ENCODE results near the gene FAAH. TPM values are rescaled to one million over a fixed set of nuclear protein-coding genes. Genes with fewer than 3 reads are reported as not detected.
A peak's percentile ranks its signal among the peaks of the same experiment; 100 is the strongest.

Gene FAAH
- total and polyA plus RNA-seq, 2 of the 13 experiments (the other 11 are each of a cell fraction or from before 2014, with no cell fraction given), result 5.4 to 11.0 TPM

GRCh38 chr1:46442317-46443161, 48.4 kb downstream of the FAAH start (continued):
- TF ChIP-seq MED1 (CRISPR knock-in tag; IDR thresholded peaks at IDR 0.05), result no peak
- TF ChIP-seq ZSCAN12 (CRISPR knock-in tag; IDR thresholded peaks at IDR 0.05), result no peak
- TF ChIP-seq ZHX1 (CRISPR knock-in tag; IDR thresholded peaks at IDR 0.05; ENCODE audit: low read depth), result no peak
- no peak for TF ChIP-seq ZNF253 (CRISPR knock-in tag; IDR thresholded peaks at IDR 0.05; ENCODE audit: borderline replicate concordance)
- TF ChIP-seq GMEB1 (CRISPR knock-in tag; IDR thresholded peaks at IDR 0.05; ENCODE audit: borderline replicate concordance), result no peak
- no peak for TF ChIP-seq REL (CRISPR knock-in tag; conservative IDR thresholded peaks at IDR 0.05)
- TF ChIP-seq PLSCR1 (CRISPR knock-in tag; IDR thresholded peaks at IDR 0.05; ENCODE audit: borderline replicate concordance), result no peak
- TF ChIP-seq ZNF30 (CRISPR knock-in tag; IDR thresholded peaks at IDR 0.05), result no peak
- no peak for TF ChIP-seq JUND (CRISPR knock-in tag; IDR thresholded peaks at IDR 0.05)
- TF ChIP-seq PHF8 (CRISPR knock-in tag; IDR thresholded peaks at IDR 0.05), result no peak
- TF ChIP-seq GZF1 (CRISPR knock-in tag; IDR thresholded peaks at IDR 0.05), result no peak
- no peak for TF ChIP-seq GMEB2 (CRISPR knock-in tag; IDR thresholded peaks at IDR 0.05; ENCODE audit: low read depth)
- TF ChIP-seq CTCF (CRISPR knock-in tag; IDR thresholded peaks at IDR 0.05), result peak; percentile 64
- TF ChIP-seq ZNF639 (CRISPR knock-in tag; conservative IDR thresholded peaks at IDR 0.05), result no peak
- 0 out of 2 replicates have a peak, but pooled peaks have one; percentile 22 for TF ChIP-seq GABPB1 (CRISPR knock-in tag; IDR thresholded peaks at IDR 0.05)
- no peak for TF ChIP-seq NFRKB (IDR thresholded peaks at IDR 0.05)
- no peak for TF ChIP-seq RAD21 (CRISPR knock-in tag; IDR thresholded peaks at IDR 0.05)
- TF ChIP-seq RXRA (CRISPR knock-in tag; IDR thresholded peaks at IDR 0.05), result peak; percentile 88
- TF ChIP-seq SMARCE1 (IDR thresholded peaks at IDR 0.05; ENCODE audit: borderline replicate concordance), result no peak
- TF ChIP-seq SAP130 (CRISPR knock-in tag; IDR thresholded peaks at IDR 0.05; ENCODE audit: low read depth), result no peak
